Spinal cord (tissue), 10 donors: ENCODE measurements around the gene NYAP2. TPM values are rescaled to one million over a fixed set of nuclear protein-coding genes. Genes with fewer than 3 reads are reported as not detected.

Experiments
- DNase-seq, 6 donors: peaks; one replicate each; pipeline versions ENCODE4 v3.0.0 to v3.0.0-alpha.2; 2013 to 2015; ENCODE audit warnings: low spot score in 6 of 6, low read depth in 4 of 6
- H3K27ac ChIP-seq: one replicate; pipeline ENCODE4 v1.5.1; 2013; ENCODE audit warnings: low read depth, low read length, control low read depth
- H3K27me3 ChIP-seq: one replicate; pipeline ENCODE4 v1.6.1; 2013; ENCODE audit warnings: low read length; ENCODE audit not compliant: control insufficient read depth, insufficient read depth
- H3K36me3 ChIP-seq: one replicate; pipeline ENCODE4 v1.6.1; 2013; ENCODE audit warnings: low read length; ENCODE audit not compliant: control insufficient read depth, insufficient read depth
- H3K4me1 ChIP-seq: one replicate; pipeline ENCODE4 v1.6.1; 2013; ENCODE audit warnings: low read length; ENCODE audit not compliant: control insufficient read depth, insufficient read depth
- H3K4me3 ChIP-seq: one replicate; pipeline ENCODE4 v1.5.1; 2013; ENCODE audit warnings: low read depth, low read length, control low read depth
- H3K9me3 ChIP-seq: one replicate; pipeline ENCODE4 v1.6.1; 2013; ENCODE audit warnings: low read length; ENCODE audit not compliant: control insufficient read depth, insufficient read depth
- WGBS: methylation state at CpG from one replicate; pipeline ENCODE4 v1.1.5; 2013; ENCODE audit warnings: missing lambda C conversion rate; ENCODE audit not compliant: insufficient coverage; 5-methylcytosine and 5-hydroxymethylcytosine counted together
- polyA plus RNA-seq, 2 donors: library from polyadenylated mRNA; unstranded; fragments of 120-200 nt; gene quantifications; one replicate each; pipeline ENCODE4 v1.2.1, GENCODE V29; 2013; ENCODE audit not compliant: insufficient read length in 2 of 2
- total RNA-seq, 2 donors: library from RNA; depleted of rRNA in 1 of 2; stranded (reverse); fragments of 120-200 nt in 1 of 2; fragments of >200 nt in 1 of 2; gene quantifications; one replicate each; pipeline versions ENCODE4 v1.2.3 to v1.2.4, GENCODE V29; 2013 to 2014
- donor health status: healthy.

NYAP2 gene
- total and polyA plus RNA-seq, 4 donors: 3.7 to 12.6 (median 7.2) TPM

DNA sequence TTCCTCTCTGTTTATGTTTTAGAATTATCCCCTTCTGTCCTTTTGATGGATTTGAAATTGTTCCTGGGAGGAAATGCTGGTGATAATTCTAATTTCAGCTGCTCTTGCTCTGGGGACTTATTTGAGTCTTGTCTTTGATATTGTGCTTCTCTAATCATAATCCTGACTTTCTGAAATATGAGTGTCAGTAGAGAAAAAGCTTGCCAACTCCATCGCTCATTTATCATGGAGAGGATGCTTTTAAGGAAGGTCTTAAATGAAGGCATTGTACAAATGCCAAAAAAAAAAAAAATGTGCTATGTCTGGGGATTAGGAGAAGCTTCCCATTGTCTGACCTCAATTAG lies 159.5 kb downstream of the NYAP2 start:
- no peak overlapping the region for H3K27ac ChIP-seq
- H3K36me3 ChIP-seq: no peaks in the 10 kb centered on the region
- no peaks in the 10 kb centered on the region for H3K4me1 ChIP-seq
- WGBS: no CpG with 5 or more reads among the region's 1 CpG
- no peaks in the 10 kb centered on the region for H3K9me3 ChIP-seq
- H3K27me3 ChIP-seq: no peaks in the 10 kb centered on the region
- peak in 1 of 6 donors; percentile 83 for DNase-seq
- H3K4me3 ChIP-seq: no peak overlapping the region

DNA sequence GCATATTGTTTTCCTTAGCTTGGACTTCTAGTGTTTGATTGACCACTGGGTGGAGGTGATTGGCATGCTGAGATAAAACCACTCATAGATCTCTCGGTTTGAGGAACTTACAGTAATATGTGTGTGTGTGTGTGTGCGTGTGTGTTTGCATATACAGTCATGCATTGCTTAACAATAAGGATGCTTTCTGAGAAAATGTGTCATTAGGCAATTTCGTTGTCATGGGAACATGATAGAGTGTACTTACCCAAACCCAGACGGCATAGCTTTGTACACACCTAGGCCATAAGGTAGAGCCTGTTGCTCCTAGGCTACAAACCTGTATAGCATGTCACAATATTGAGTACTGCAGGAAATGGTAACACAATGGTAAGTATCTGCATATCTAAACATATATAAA lies 167.3 kb downstream of the NYAP2 start:
- Histone ChIP-seq H3K4me3 (no peak overlapping the region), H3K36me3 (no peaks in the 10 kb centered on the region), H3K9me3 (peaks cover 1% of the 10 kb centered on the region), H3K27ac (no peak overlapping the region), H3K27me3 (no peaks in the 10 kb centered on the region), H3K4me1 (no peaks in the 10 kb centered on the region)
- no CpG with 5 or more reads among the region's 4 CpGs for WGBS
- peak in 1 of 6 donors; percentile 21 for DNase-seq

DNA sequence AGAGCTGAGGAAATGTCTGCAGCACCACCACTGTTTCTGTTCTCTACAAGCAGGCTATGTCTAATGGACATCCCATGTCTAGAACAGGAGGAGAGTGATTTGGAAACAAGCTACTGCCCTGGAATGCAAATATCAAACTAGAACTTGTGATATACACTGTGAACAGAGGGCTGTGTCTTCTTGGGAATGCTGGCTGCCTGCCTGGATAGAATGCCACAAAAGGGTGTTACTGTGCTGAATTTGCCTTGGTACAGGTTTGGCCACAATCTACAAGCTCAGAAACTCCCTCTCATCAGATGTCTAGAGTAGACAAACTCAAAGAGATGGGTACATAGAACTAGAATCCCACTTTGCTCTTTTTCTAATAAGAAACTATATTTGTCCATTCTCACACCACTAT lies 170.5 kb downstream of the NYAP2 start:
- DNase-seq: no peak
- no peak overlapping the region for H3K4me3 ChIP-seq
- H3K27me3 ChIP-seq: no peaks in the 10 kb centered on the region
- no peaks in the 10 kb centered on the region for H3K36me3 ChIP-seq
- no peaks in the 10 kb centered on the region for H3K4me1 ChIP-seq
- H3K27ac ChIP-seq: no peak overlapping the region
- H3K9me3 ChIP-seq: peaks cover 1% of the 10 kb centered on the region

DNA sequence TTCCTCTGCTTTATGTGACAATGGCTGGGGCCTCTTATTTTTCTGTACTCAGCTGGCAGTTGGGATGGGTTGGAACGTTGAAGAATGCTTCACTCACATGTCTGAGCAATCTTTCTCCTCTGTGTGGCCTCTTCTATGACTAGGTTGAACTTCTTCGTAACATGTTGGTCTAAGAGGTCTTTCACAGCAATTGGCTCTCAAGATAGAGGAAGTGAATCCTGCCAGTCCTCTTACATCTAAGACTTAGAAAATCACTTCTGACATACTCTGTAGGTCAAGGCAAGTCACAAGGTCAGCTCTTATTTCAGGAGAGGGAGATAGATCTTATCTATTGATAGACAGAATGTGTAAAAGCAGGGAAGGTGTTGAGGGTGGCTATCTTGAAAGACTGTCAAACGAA lies 174.1 kb downstream of the NYAP2 start:
- no peak overlapping the region for H3K4me3 ChIP-seq
- no peak for DNase-seq
- H3K4me1 ChIP-seq: no peaks in the 10 kb centered on the region
- no peaks in the 10 kb centered on the region for H3K27me3 ChIP-seq
- no CpG with 5 or more reads among the region's 3 CpGs for WGBS
- H3K27ac ChIP-seq: no peak overlapping the region
- no peaks in the 10 kb centered on the region for H3K36me3 ChIP-seq
- peaks cover 1% of the 10 kb centered on the region for H3K9me3 ChIP-seq

DNA sequence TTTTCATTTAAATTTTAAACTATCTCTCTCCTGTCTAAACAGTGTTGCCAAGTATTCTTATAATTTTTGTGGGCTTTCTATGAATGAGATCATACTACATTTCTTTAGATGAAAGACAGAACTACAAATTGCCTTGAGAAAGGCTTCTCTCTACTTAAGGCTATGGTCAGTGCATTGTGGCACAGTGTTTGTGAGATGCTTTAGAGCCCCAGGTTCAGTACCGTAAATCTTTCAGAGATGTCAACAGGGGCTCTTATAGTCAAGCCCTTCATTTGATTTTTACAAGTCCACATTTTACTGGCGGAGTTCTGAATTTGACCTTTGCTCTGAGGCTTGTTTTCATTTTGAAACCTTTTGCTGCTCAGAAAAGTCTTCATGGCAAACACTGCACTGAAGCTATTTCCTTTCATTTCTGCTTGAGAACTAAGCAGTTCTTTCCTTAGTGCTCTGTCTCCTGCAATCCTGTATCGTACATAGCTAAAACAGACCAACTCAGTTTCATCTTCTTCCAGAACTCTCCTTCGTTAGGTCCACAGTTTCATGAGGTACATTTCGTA lies 175.2 kb downstream of the NYAP2 start:
- 67% methylated on average over 5 of the region's 5 CpGs for WGBS
- H3K27ac ChIP-seq: no peak overlapping the region
- H3K4me1 ChIP-seq: no peaks in the 10 kb centered on the region
- no peak overlapping the region for H3K4me3 ChIP-seq
- no peaks in the 10 kb centered on the region for H3K36me3 ChIP-seq
- no peaks in the 10 kb centered on the region for H3K27me3 ChIP-seq
- DNase-seq: no peak
- H3K9me3 ChIP-seq: peaks cover 1% of the 10 kb centered on the region

DNA sequence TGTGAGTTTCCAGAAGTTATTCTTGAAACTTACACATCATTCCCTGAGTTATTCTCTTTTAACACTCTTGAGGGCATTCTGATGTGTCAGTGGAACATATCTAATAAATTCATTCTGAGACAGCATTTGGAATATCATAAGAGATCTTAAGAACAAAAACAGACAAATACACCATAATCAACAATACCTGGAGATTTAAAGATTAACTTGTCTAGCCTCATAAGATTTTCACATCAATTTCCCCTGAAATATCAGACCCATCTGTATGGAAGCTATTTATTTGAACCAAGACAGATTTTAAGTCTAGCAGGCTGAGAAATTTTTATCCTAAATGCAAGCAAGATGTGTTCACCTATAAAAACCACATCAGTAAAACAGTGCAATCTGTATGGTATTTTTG lies 181.6 kb downstream of the NYAP2 start:
- peaks cover 12% of the 10 kb centered on the region for H3K36me3 ChIP-seq
- H3K4me3 ChIP-seq: no peak overlapping the region
- DNase-seq: no peak
- H3K9me3 ChIP-seq: no peaks in the 10 kb centered on the region
- H3K27me3 ChIP-seq: no peaks in the 10 kb centered on the region
- no peaks in the 10 kb centered on the region for H3K4me1 ChIP-seq
- no peak overlapping the region for H3K27ac ChIP-seq

DNA sequence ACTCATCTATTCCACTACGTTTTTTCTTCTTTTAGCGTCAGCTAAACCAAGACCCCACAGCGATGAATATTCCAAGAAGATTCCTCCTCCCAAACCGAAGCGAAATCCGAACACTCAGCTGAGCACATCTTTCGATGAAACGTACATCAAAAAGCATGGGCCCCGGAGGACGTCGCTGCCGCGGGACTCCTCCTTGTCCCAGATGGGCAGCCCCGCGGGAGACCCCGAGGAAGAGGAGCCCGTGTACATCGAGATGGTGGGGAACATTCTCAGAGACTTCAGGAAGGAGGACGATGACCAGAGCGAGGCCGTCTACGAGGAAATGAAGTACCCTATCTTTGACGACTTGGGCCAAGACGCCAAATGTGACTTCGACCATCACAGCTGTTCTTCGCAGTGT lies 182.4 kb downstream of the NYAP2 start:
- 97% methylated on average over 26 of the region's 26 CpGs for WGBS
- DNase-seq: no peak

DNA sequence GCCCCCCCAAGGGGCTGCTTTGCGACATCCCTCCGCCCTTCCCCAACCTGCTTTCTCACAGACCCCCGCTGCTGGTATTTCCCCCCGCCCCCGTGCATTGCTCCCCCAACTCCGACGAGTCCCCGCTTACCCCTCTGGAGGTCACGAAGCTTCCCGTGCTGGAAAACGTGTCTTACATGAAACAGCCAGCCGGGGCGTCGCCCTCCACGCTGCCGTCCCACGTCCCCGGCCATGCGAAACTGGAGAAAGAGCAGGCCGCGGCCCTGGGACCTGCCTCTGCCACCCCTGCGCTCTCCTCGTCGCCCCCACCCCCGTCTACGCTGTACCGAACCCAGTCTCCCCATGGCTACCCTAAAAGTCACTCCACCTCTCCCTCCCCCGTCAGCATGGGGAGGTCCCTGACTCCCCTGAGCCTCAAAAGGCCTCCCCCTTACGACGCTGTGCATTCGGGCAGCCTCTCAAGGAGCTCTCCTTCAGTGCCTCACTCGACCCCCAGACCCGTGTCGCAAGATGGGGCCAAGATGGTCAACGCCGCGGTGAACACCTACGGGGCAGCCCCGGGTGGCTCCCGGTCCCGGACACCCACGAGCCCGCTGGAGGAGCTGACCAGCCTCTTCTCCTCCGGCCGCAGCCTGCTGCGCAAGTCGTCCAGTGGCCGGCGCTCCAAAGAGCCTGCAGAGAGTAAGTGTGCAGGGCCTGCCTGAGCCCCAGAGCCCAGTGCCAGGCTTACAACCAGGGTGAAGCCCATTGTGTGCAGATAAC lies 183.0 kb downstream of the NYAP2 start:
- Histone ChIP-seq H3K9me3 (no peaks in the 10 kb centered on the region), H3K4me1 (no peaks in the 10 kb centered on the region), H3K4me3 (no peak overlapping the region), H3K36me3 (peaks cover 12% of the 10 kb centered on the region), H3K27ac (no peak overlapping the region), H3K27me3 (no peaks in the 10 kb centered on the region)
- 97% methylated on average over 46 of the region's 49 CpGs for WGBS
- DNase-seq: no peak

More for the DNA sequence above, 182.4 kb downstream of the NYAP2 start:
- no peaks in the 10 kb centered on the region for H3K4me1 ChIP-seq
- peaks cover 12% of the 10 kb centered on the region for H3K36me3 ChIP-seq
- H3K27ac ChIP-seq: no peak overlapping the region
- no peak overlapping the region for H3K4me3 ChIP-seq
- no peaks in the 10 kb centered on the region for H3K27me3 ChIP-seq
- no peaks in the 10 kb centered on the region for H3K9me3 ChIP-seq

DNA sequence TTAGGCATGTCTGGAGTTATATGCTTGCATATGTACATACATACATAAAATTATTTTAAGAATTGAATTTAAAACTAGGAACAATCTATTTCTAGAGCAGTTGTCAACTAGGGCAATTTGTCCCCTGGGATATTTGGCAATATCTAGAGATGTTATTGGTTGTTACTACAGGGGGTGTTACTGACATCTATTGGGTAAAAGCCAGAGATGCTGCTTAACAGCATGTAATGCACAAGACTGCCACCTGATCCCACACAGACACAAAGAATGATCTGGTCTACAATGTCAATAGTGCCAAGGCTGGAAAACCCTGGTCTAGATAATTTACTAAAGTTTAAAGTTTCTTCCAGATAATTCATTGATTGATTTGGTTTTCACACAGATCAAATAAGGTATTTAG lies 185.3 kb downstream of the NYAP2 start:
- Histone ChIP-seq H3K9me3 (no peaks in the 10 kb centered on the region), H3K4me1 (no peaks in the 10 kb centered on the region), H3K4me3 (no peak overlapping the region), H3K27ac (no peak overlapping the region), H3K36me3 (peaks cover 12% of the 10 kb centered on the region), H3K27me3 (no peaks in the 10 kb centered on the region)
- DNase-seq: peak in 1 of 6 donors; percentile 70

DNA sequence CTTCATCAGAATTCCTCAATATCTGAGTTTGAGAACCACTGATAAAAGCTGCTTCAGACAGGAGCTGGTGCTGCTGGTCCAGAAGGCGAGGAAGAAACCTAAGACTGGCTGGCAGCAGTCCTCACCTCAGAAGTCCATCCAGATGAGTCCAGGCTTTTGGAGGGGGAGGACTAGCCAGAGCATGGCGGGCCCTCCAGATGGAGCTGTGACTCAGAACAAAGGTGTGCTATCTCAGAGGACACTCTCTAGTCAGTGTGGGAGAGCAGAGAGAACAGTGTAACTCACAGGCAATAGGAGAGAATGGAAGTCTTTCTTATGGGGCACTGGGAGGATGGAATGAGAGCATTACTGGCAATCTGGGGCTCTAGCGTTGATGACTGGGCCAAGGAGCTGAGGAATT lies 191.4 kb downstream of the NYAP2 start:
- H3K36me3 ChIP-seq: no peaks in the 10 kb centered on the region
- WGBS: 96% methylated on average over 3 of the region's 3 CpGs
- H3K27me3 ChIP-seq: no peaks in the 10 kb centered on the region
- H3K9me3 ChIP-seq: no peaks in the 10 kb centered on the region
- no peak overlapping the region for H3K4me3 ChIP-seq
- no peaks in the 10 kb centered on the region for H3K4me1 ChIP-seq
- DNase-seq: no peak
- no peak overlapping the region for H3K27ac ChIP-seq
